GM18511 (cell line): ENCODE results near the gene ST8SIA5.

ENCODE experiments used
- ATAC-seq: cut with Tn5 transposase; IDR thresholded peaks from one replicate; pipeline ENCODE4 v1.9.1; 2021; ENCODE audit warnings: mild to moderate bottlenecking, moderate library complexity; ENCODE audit not compliant: unreplicated experiment

ST8SIA5 gene

GRCh38 chr18:46740046-46740445, 16.8 kb downstream of the ST8SIA5 start:
- ATAC-seq = no peak

GRCh38 chr18:46738491-46738890, 18.4 kb downstream of the ST8SIA5 start:
- ATAC-seq = no peak

DNA sequence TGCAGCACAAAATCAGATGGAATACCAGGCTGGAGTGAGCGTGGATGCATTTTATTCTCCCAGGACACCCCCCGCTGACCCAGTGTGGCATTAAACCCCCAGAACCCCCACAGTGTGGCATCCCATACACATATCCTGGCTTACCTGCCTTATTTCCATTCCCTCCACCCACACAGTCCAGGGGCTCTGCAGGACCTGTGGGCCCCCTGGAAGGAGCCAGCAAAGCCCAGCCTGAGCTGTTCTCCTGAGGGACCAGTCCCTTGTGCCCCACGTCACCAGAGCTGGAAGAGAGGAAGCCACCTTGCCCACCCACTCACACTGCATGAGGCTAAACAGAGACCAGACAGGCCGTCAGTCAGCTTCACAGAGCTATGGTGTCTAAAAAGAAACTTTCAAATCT, 20.1 kb downstream of the ST8SIA5 start:
- ATAC-seq = no peak

DNA sequence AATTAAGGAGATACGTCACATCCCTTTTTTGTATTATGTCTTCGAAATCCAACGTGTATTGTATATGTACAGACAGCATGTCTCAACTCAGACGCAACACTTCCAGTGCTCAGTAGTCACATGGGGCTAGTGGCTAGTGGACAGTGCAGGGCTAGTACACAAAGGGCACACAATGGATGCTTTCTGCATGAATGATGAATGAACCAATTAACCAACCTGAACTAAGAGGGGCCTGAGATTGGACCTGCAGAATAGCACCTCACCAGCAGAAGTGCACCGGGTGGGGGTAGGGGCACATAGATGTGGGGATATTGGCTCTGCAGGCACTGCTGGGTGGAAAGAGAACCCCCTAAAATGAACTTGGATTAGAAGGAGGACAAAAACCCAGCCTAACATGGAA, 20.7 kb downstream of the ST8SIA5 start:
- ATAC-seq = no peak

GRCh38 chr18:46734981-46735380, 21.9 kb downstream of the ST8SIA5 start:
- no peak for ATAC-seq

GRCh38 chr18:46733872-46734271, 23.0 kb downstream of the ST8SIA5 start:
- no peak for ATAC-seq

DNA sequence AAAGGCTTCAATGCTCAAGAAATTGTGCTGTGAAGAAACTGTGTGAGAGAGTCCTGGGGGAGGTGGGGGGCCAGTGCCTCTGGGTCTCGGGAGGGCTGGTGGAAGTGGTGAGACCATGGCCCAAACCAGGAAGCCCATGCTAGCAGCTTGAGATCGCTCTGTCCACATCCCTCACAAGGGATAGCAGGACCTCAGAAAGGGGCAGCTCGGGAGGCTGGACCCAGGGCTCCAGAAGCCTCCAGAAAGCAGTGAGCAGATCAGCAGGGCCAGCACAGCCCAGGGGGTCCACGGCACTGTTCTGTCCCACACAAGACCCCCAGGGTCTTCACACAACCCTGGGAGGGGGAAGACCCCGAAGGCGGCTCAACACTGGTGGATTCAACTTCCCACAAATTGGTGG, 24.1 kb downstream of the ST8SIA5 start:
- ATAC-seq = no peak

GRCh38 chr18:46732201-46732600, 24.7 kb downstream of the ST8SIA5 start:
- ATAC-seq = no peak

GRCh38 chr18:46731316-46731715, 25.5 kb downstream of the ST8SIA5 start:
- ATAC-seq = no peak

GRCh38 chr18:46728219-46728930, 28.5 kb downstream of the ST8SIA5 start:
- no peak for ATAC-seq

- no peak for ATAC-seq
Measured at GRCh38 chr18:46727177-46727576, 29.7 kb downstream of the ST8SIA5 start.

GRCh38 chr18:46725310-46725709, 31.5 kb downstream of the ST8SIA5 start:
- no peak for ATAC-seq

- ATAC-seq = no peak
Measured at GRCh38 chr18:46723856-46724415, 32.9 kb downstream of the ST8SIA5 start.

GRCh38 chr18:46722051-46722450, 34.8 kb downstream of the ST8SIA5 start:
- ATAC-seq = no peak

- no peak for ATAC-seq
Measured at GRCh38 chr18:46721331-46721730, 35.5 kb downstream of the ST8SIA5 start.

- ATAC-seq = no peak
Measured at GRCh38 chr18:46720521-46720920, 36.3 kb downstream of the ST8SIA5 start.

GRCh38 chr18:46720092-46720491, 36.8 kb downstream of the ST8SIA5 start:
- no peak for ATAC-seq

- no peak for ATAC-seq
Measured at GRCh38 chr18:46719388-46719787, 37.5 kb downstream of the ST8SIA5 start.

DNA sequence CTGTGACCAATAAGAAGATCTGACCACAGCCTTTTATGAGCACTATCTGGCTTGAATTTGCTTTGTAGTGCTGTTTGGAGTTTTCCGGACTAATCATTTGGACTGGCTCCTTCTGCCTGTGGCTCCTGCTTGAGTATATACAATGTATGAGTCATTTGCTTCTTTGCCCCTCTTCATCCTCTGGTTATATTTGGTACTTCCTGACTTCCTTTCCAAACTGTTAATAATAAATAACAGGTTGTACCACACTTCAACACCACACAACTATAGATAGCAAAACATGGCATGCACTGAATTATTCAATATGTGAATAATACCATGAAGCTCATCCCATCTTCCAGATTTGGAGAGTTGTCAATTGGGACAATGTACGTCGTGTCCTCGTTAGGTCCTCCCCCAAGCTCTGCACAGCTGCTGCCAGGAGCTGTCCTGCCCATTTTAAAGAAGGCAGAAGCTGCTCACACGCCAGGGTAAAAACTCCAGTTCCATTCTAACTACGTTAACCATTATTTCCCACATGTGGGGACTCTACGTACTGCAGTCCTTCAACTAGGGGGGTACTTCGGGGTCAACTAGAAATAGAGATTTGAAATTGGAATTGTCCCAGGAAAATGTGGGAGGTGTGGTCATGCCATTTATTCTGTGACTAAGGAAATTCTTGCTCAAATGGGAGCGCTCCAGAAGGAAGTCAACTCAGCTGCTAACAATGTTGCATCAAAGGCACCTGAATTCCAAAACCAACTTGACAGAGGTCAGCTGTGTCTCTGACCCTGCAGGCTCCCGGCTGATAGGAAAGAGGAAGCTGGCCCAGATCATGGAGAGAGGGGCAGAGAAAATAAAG, 38.1 kb downstream of the ST8SIA5 start:
- ATAC-seq = no peak

DNA sequence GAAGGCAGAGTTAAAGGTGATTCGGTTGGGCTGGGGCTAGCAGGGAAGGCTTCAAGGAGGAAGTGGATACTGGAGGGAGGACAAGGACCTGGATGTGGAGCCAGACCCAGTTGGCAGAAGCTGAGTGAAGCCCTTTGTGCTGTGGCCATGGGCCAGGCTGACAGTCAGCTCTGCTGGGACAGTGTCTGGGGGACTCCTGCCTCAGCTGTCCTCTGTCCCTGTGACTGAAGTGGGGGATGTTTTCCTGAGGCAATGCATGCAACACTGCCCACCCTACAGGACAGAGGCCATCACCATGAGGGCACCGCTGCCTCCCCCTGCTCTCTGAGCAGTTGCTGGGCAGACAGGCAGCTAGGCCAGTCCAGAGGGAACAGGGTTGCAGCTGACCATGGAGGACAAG, 40.0 kb downstream of the ST8SIA5 start:
- no peak for ATAC-seq

- no peak for ATAC-seq
Measured at GRCh38 chr18:46716336-46716735, 40.5 kb downstream of the ST8SIA5 start.

DNA sequence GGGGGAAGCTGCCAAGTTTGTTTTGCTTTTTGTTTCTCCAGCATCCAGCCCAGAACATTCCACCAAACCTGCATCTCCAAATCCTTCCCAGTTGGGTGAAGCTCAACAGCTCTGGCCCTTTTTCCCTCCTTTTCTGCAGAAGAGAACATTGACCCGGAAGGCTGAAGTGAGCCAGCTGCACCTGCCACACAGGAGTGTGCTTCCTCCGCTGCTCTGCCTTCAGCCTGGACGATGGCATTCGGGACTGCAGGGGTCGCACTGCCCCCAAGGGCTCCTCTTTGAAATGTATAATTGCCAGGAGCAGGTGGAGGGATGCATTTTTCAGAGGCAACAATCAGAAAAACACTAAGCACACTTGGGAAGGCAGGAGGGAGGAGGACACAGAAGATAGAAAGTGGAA, 41.8 kb downstream of the ST8SIA5 start:
- no peak for ATAC-seq
